ENCODE data around the gene MAP3K4.

DNA sequence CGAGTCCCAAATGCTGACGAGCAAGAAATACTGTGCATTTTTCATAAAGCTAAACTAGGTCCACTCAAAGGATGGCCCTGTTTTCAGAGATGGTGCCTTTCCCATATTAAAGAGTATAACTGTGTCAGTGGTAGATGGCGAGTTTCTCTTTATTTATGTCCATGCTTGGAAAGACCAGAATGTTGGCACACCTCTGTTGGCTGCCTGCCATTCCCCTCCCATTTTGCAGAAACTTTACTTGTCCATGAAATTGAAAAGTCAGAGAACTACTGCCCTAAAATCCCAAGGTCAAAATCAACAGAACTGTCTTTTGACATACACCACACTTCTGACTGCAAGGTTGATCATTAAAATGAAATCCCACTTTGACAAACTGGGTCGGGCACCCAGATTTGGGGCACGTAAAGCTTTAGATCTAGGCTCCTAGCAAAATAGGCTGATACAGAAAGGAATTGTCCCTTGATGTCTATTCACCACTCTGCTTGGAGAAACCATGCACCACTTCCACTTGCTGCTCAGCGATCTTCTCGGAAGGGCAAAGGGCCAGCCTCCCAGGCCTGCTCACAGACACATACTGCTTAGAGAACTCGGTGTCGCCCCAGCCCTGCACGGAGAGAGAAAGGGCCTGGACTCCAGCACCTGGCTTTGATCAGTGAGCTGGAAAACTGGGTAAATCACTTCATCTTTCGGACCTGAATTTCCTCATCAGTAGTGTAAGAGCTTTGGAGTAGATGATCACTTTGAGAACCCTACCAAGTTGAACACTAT is 152.3 kb downstream of the MAP3K4 start:
- TF ChIP-seq POLR2A (IDR thresholded peaks at IDR 0.05; ENCODE audit: low read depth, low read length): no peak
- TF ChIP-seq POU2F2 (IDR thresholded peaks at IDR 0.05; ENCODE audit: low read depth, low read length): no peak
- TF ChIP-seq TAF1 (IDR thresholded peaks at IDR 0.05; ENCODE audit: low read depth, low read length): no peak
